22Rv1 (cell line): ENCODE measurements around the gene H6PD.

Source experiments
- CTCF ChIP-seq: fragments of 450-650 bp; IDR thresholded peaks from 2 replicates; pipeline ENCODE4 v1.5.1; 2017; ENCODE audit warnings: mild to moderate bottlenecking
- ZFX ChIP-seq: fragments of 450-650 bp; IDR thresholded peaks from 2 replicates; pipeline ENCODE4 v1.6.1; 2017; ENCODE audit warnings: antibody characterized with exemption, borderline replicate concordance

GRCh38 chr1:9225411-9225785, 9.2 kb upstream of the H6PD start:
- no peak for TF ChIP-seq CTCF
- TF ChIP-seq ZFX, result no peak
